IMR-90 (cell line): ENCODE results near the gene C5orf15. TPM values are rescaled to one million over a fixed set of nuclear protein-coding genes. Genes with fewer than 3 reads are reported as not detected.

Experiments used
- ATAC-seq: fragments of 200-7000 bp; cut with Tn5 transposase; 2 replicates; pipeline ENCODE4 v1.9.1; 2020; ENCODE audit warnings: low read depth, mild to moderate bottlenecking, moderate library complexity
- BruUV-seq: library from RNA; stranded (reverse); fragments of 400-500 nt; replicated peaks from 2 replicates; lab custom pipeline; 2021; lab: Mats Ljungman, UMichigan
- CTCF ChIA-PET: fragments of 300-600 bp; formaldehyde crosslinking; extraction: SDS; loops from one replicate; lab custom pipeline; 2021; ENCODE audit warnings: antibody characterized with exemption; lab: Yijun Ruan, JAX
- POLR2A ChIA-PET: fragments of 300-600 bp; sonication (Branson Sonifier 250); formaldehyde crosslinking; loops from one replicate; lab custom pipeline; 2022; ENCODE audit warnings: antibody characterized with exemption; ENCODE audit not compliant: unreplicated experiment; lab: Charles Lee
- DNase-seq: peaks from one replicate; pipeline ENCODE4 v3.0.0; 2013
- H2AFZ ChIP-seq: replicated peaks from 2 replicates; pipeline ENCODE3; 2013; ENCODE audit warnings: low read length, mild to moderate bottlenecking; ENCODE audit not compliant: poor library complexity
- H2AK5ac ChIP-seq: 2 replicates; pipeline ENCODE4 v1.6.1; 2013; ENCODE audit warnings: low read depth, low read length, inconsistent platforms
- H2AK9ac ChIP-seq: replicated peaks from 2 replicates; pipeline ENCODE3; 2013; ENCODE audit warnings: mild to moderate bottlenecking, low read depth, low read length, moderate library complexity; ENCODE audit not compliant: poor library complexity
- H2BK120ac ChIP-seq: 2 replicates; pipeline ENCODE4 v1.6.1; 2013; ENCODE audit warnings: low read depth, low read length, inconsistent platforms
- H2BK15ac ChIP-seq: 3 replicates; pipeline ENCODE4 v1.6.1; 2013; ENCODE audit warnings: low read depth, low read length, inconsistent platforms
- H2BK20ac ChIP-seq: 2 replicates; pipeline ENCODE4 v1.6.1; 2013; ENCODE audit warnings: low read depth, mild to moderate bottlenecking, inconsistent platforms, low read length, moderate library complexity
- H2BK5ac ChIP-seq: 2 replicates; pipeline ENCODE4 v1.6.1; 2013; ENCODE audit warnings: mild to moderate bottlenecking, low read depth, low read length, inconsistent platforms; ENCODE audit not compliant: poor library complexity, severe bottlenecking
- H3K14ac ChIP-seq: replicated peaks from 2 replicates; pipeline ENCODE4 v1.6.1; 2013; ENCODE audit warnings: low read depth, low read length, inconsistent platforms
- H3K18ac ChIP-seq: 2 replicates; pipeline ENCODE4 v1.6.1; 2013; ENCODE audit warnings: low read depth, low read length, control low read depth
- H3K23ac ChIP-seq: 2 replicates; pipeline ENCODE4 v1.6.1; 2013; ENCODE audit warnings: low read depth, low read length, inconsistent platforms
- H3K27ac ChIP-seq: 2 replicates; pipeline ENCODE4 v1.5.1; 2013; ENCODE audit warnings: mild to moderate bottlenecking, control low read depth, low read length; ENCODE audit not compliant: insufficient read depth
- H3K27me3 ChIP-seq: 2 replicates; pipeline ENCODE4 v1.6.1; 2013; ENCODE audit warnings: low read length; ENCODE audit not compliant: control insufficient read depth, insufficient read depth
- H3K36me3 ChIP-seq: 2 replicates; pipeline ENCODE4 v1.6.1; 2013; ENCODE audit warnings: low read length, mixed read lengths; ENCODE audit not compliant: control insufficient read depth, insufficient read depth
- H3K4ac ChIP-seq: 2 replicates; pipeline ENCODE4 v1.6.1; 2013; ENCODE audit warnings: low read depth, low read length, inconsistent platforms
- H3K4me1 ChIP-seq: 2 replicates; pipeline ENCODE4 v1.6.1; 2013; ENCODE audit warnings: low read length, mixed read lengths; ENCODE audit not compliant: control insufficient read depth, insufficient read depth
- H3K4me2 ChIP-seq: 2 replicates; pipeline ENCODE4 v1.6.1; 2013; ENCODE audit warnings: low read depth, mild to moderate bottlenecking, control low read depth, low read length, moderate library complexity
- H3K4me3 ChIP-seq: 2 replicates; pipeline ENCODE4 v1.5.1; 2013; ENCODE audit warnings: low read depth, mild to moderate bottlenecking, control low read depth, low read length, moderate library complexity; ENCODE audit not compliant: insufficient read depth
- H3K56ac ChIP-seq: 2 replicates; pipeline ENCODE4 v1.6.1; 2013; ENCODE audit warnings: low read length, inconsistent platforms; ENCODE audit not compliant: insufficient read depth; ENCODE audit errors: extremely low read depth
- H3K79me1 ChIP-seq, 2 experiments: 2 replicates each; pipeline ENCODE4 v1.6.1; 2013; ENCODE audit warnings: low read length in 2 of 2, inconsistent platforms in 1 of 2, low read depth in 1 of 2
- H3K9ac ChIP-seq: 2 replicates; pipeline ENCODE4 v1.6.1; 2013; ENCODE audit warnings: low read depth, low read length, control low read depth
- H3K9me1 ChIP-seq: 2 replicates; pipeline ENCODE4 v1.6.1; 2013; ENCODE audit warnings: low read length, inconsistent platforms; ENCODE audit not compliant: insufficient read depth
- H3K9me3 ChIP-seq: 2 replicates; pipeline ENCODE4 v1.6.1; 2013; ENCODE audit warnings: low read length; ENCODE audit not compliant: control insufficient read depth, insufficient read depth
- H4K20me1 ChIP-seq: 2 replicates; pipeline ENCODE4 v1.6.1; 2013; ENCODE audit warnings: low read length, inconsistent platforms; ENCODE audit not compliant: insufficient read depth
- H4K5ac ChIP-seq: 2 replicates; pipeline ENCODE4 v1.6.1; 2013; ENCODE audit warnings: mild to moderate bottlenecking, low read depth, low read length, control low read depth
- H4K8ac ChIP-seq, 2 experiments: 2 replicates each; pipeline ENCODE4 v1.6.1; 2013; ENCODE audit warnings: low read depth in 2 of 2, low read length in 2 of 2, control low read depth in 1 of 2, inconsistent platforms in 1 of 2
- H4K91ac ChIP-seq: 2 replicates; pipeline ENCODE4 v1.6.1; 2013; ENCODE audit warnings: low read depth, low read length, inconsistent platforms; ENCODE audit not compliant: insufficient read depth
- BHLHE40 ChIP-seq: fragments of 150-350 bp; IDR thresholded peaks from 2 replicates; pipeline ENCODE4 v1.6.1; 2016; ENCODE audit warnings: mild to moderate bottlenecking, low read depth, low read length
- CHD1 ChIP-seq: IDR thresholded peaks from 2 replicates; pipeline ENCODE4 v1.6.1; 2012; ENCODE audit warnings: low read depth, low read length, improper control_type of control experiment
- FOS ChIP-seq: fragments of 150-350 bp; IDR thresholded peaks from 2 replicates; pipeline ENCODE4 v1.6.1; 2016; ENCODE audit warnings: low read depth, low read length
- MAFK ChIP-seq: IDR thresholded peaks from 2 replicates; pipeline ENCODE4 v1.6.1; 2012; ENCODE audit warnings: low read depth, low read length, improper control_type of control experiment
- MAZ ChIP-seq: IDR thresholded peaks from 2 replicates; pipeline ENCODE4 v1.6.1; 2012; ENCODE audit warnings: low read depth, mild to moderate bottlenecking, low read length, improper control_type of control experiment, moderate library complexity, borderline replicate concordance
- NFE2L2 ChIP-seq: fragments of 150-350 bp; IDR thresholded peaks from 2 replicates; pipeline ENCODE4 v1.6.1; 2016; ENCODE audit warnings: low read depth, mild to moderate bottlenecking, low read length
- POLR2A ChIP-seq: IDR thresholded peaks from 2 replicates; pipeline ENCODE4 v1.6.1; 2012; ENCODE audit warnings: mild to moderate bottlenecking, low read depth, low read length
- RAD21 ChIP-seq: IDR thresholded peaks from 2 replicates; pipeline ENCODE4 v1.6.1; 2012; ENCODE audit warnings: low read length, improper control_type of control experiment
- RCOR1 ChIP-seq: IDR thresholded peaks from 2 replicates; pipeline ENCODE4 v1.6.1; 2012; ENCODE audit warnings: mild to moderate bottlenecking, low read length, improper control_type of control experiment; ENCODE audit not compliant: insufficient replicate concordance
- WGBS, 2 experiments: methylation state at CpG; one replicate each; pipeline versions ENCODE4 v1.1.5 to v1.1.7; 2013; ENCODE audit warnings: missing lambda C conversion rate in 2 of 2; ENCODE audit not compliant: insufficient read length in 1 of 2; ENCODE audit errors: extremely low coverage in 2 of 2; 5-methylcytosine and 5-hydroxymethylcytosine counted together
- dilution Hi-C: fragments of 300-500 bp; cut with HindIII; formaldehyde crosslinking; loops from one replicate; pipeline ENCODE4 v1.14.3; 2018; ENCODE audit warnings: low sequenced_read_pairs; ENCODE audit not compliant: unreplicated experiment
- in situ Hi-C: fragments of 300-500 bp; cut with MboI; formaldehyde crosslinking; loops from 3 replicates; pipeline ENCODE4 v1.14.3; 2019; ENCODE audit warnings: low sequenced_read_pairs, inconsistent platforms, mixed read lengths
- intact Hi-C: fragments of 100-400 bp; cut with micrococcal nuclease; formaldehyde crosslinking; loops from 2 replicates; pipeline ENCODE4 v1.10.0; 2022
- polyA plus RNA-seq, 3 experiments: library from polyadenylated mRNA; depleted of rRNA; stranded (reverse); fragments of >200 nt; gene quantifications; 2 replicates each; pipeline ENCODE4 v1.2.3, GENCODE V29; 2012; ENCODE audit warnings: low replicate concordance in 1 of 3
- total RNA-seq: library from RNA; depleted of rRNA; stranded (reverse); fragments of >200 nt; gene quantifications from 2 replicates; pipeline ENCODE4 v1.2.3, GENCODE V29; 2012
- TF ChIP-seq, protein P1 (sequence below): conservative IDR thresholded peaks from 2 replicates; pipeline ENCODE4 v1.5.1; 2012; ENCODE audit warnings: mild to moderate bottlenecking, low read depth, low read length, improper control_type of control experiment
- TF ChIP-seq, protein P2 (sequence below): fragments of 150-350 bp; IDR thresholded peaks from 2 replicates; pipeline ENCODE4 v1.6.1; 2016; ENCODE audit warnings: low read depth, mild to moderate bottlenecking, low read length, moderate library complexity, borderline replicate concordance
- TF ChIP-seq, protein P3 (sequence below): fragments of 150-350 bp; IDR thresholded peaks from 2 replicates; pipeline ENCODE4 v1.6.1; 2017; ENCODE audit warnings: mild to moderate bottlenecking, antibody characterized with exemption, low read length, low read depth

Gene C5orf15
- total and polyA plus RNA-seq, 2 of the 4 experiments (the other 2 are of a cell fraction): 35.1 to 73.5 TPM

DNA sequence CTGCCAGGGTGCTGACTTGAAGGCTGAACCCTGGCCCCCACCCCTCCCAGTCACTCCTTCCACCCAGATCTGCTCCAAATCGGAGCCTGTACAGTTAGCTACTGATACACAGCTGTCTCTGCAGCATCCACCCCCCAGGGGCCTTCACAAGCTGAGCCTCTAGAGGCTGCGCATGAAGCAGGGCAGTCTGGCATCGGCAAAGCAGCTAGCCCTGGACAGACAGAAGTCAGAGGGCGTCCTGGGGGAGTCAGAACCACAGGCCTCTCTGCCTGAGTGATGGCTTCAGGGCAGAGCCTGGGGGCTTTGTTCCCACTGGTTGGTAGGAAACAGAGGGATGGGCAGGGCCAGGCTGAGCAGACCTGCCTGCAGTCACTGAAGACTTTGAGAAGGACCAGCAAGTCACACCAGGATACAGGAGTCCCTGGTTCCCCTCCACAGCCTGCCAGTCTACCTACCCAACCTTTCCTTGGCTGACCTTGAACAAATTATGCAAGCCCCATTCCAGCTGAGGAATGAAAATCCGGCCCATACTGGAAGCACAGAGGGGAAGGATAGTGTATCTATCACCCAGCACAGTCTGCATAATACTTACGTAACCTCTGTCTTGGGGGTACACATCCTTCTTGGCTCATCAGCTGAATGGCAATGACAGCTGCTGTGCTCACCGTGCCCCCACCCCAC is 27.6 kb upstream of the C5orf15 start:
- CTCF ChIA-PET: interaction anchor here (0.6 to 1.1 kb wide), 3 partner anchors 8 to 9 kb away, joined by 3 to 4 read pairs (median 3); no protein-coding TSS in a partner anchor
- DNase-seq (no peak), ATAC-seq (no peak)
- Histone ChIP-seq H2AFZ (no peak overlapping the region), H2BK120ac (no peak overlapping the region), H3K56ac (no peak overlapping the region), H3K36me3 (peaks cover 11% of the 10 kb centered on the region), H3K4me1 (peaks cover 41% of the 10 kb centered on the region), H4K8ac (no peak overlapping the region), H3K4ac (no peak overlapping the region), H2BK5ac (no peak overlapping the region), H2AK5ac (no peak overlapping the region), H3K18ac (no peak overlapping the region), H3K27ac (no peak overlapping the region), H3K9me3 (no peaks in the 10 kb centered on the region), H4K91ac (no peak overlapping the region), H2AK9ac (no peak overlapping the region), H4K20me1 (peaks cover 100% of the 10 kb centered on the region), H3K79me1 (peaks cover 8 to 90% of the 10 kb centered on the region in 2 experiments), H3K9me1 (peaks cover 59% of the 10 kb centered on the region), H3K4me3 (no peak overlapping the region), H3K23ac (no peak overlapping the region), H2BK15ac (no peak overlapping the region), H3K27me3 (no peaks in the 10 kb centered on the region), H4K5ac (no peak overlapping the region), H3K14ac (no peak overlapping the region), H2BK20ac (no peak overlapping the region), H3K9ac (no peak overlapping the region), H3K4me2 (no peak overlapping the region; the same call in 1 of the 2 replicates)
- dilution Hi-C loops (no loop called here), intact Hi-C loops (no loop called here), in situ Hi-C loops (no loop called here)
- POLR2A ChIA-PET: no interaction called here
- WGBS, 2 experiments: 64% methylated on average over 2 of the region's 7 CpGs; no CpG with 5 or more reads in 1 of the 2 experiments
- no TSS peak for BruUV-seq
- no peak for TF ChIP-seq RAD21
- TF ChIP-seq, protein P1, sequence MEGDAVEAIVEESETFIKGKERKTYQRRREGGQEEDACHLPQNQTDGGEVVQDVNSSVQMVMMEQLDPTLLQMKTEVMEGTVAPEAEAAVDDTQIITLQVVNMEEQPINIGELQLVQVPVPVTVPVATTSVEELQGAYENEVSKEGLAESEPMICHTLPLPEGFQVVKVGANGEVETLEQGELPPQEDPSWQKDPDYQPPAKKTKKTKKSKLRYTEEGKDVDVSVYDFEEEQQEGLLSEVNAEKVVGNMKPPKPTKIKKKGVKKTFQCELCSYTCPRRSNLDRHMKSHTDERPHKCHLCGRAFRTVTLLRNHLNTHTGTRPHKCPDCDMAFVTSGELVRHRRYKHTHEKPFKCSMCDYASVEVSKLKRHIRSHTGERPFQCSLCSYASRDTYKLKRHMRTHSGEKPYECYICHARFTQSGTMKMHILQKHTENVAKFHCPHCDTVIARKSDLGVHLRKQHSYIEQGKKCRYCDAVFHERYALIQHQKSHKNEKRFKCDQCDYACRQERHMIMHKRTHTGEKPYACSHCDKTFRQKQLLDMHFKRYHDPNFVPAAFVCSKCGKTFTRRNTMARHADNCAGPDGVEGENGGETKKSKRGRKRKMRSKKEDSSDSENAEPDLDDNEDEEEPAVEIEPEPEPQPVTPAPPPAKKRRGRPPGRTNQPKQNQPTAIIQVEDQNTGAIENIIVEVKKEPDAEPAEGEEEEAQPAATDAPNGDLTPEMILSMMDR: no peak
- TF ChIP-seq CHD1: no peak
- no peak for TF ChIP-seq RCOR1
- TF ChIP-seq NFE2L2: no peak
- TF ChIP-seq, protein P2, sequence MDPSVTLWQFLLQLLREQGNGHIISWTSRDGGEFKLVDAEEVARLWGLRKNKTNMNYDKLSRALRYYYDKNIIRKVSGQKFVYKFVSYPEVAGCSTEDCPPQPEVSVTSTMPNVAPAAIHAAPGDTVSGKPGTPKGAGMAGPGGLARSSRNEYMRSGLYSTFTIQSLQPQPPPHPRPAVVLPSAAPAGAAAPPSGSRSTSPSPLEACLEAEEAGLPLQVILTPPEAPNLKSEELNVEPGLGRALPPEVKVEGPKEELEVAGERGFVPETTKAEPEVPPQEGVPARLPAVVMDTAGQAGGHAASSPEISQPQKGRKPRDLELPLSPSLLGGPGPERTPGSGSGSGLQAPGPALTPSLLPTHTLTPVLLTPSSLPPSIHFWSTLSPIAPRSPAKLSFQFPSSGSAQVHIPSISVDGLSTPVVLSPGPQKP: no peak
- TF ChIP-seq, protein P3, sequence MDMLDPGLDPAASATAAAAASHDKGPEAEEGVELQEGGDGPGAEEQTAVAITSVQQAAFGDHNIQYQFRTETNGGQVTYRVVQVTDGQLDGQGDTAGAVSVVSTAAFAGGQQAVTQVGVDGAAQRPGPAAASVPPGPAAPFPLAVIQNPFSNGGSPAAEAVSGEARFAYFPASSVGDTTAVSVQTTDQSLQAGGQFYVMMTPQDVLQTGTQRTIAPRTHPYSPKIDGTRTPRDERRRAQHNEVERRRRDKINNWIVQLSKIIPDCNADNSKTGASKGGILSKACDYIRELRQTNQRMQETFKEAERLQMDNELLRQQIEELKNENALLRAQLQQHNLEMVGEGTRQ: no peak
- no peak for TF ChIP-seq FOS
- no peak for TF ChIP-seq MAFK
- TF ChIP-seq BHLHE40: no peak
- TF ChIP-seq MAZ: no peak
- no peak for TF ChIP-seq POLR2A
